Raji (cell line): ENCODE measurements around the gene PWWP2B.

Source experiments
- POLR2A ChIP-seq: IDR thresholded peaks from 2 replicates; pipeline ENCODE4 v1.6.1; 2011; ENCODE audit warnings: low read depth, low read length, control low read depth; ENCODE audit not compliant: insufficient read depth

The PWWP2B gene

GRCh38 chr10:132430861-132431271, 33.9 kb downstream of the PWWP2B start:
- TF ChIP-seq POLR2A, result no peak

- no peak for TF ChIP-seq POLR2A
Observed at GRCh38 chr10:132431537-132432175, 34.7 kb downstream of the PWWP2B start.

GRCh38 chr10:132432176-132432540, 35.2 kb downstream of the PWWP2B start:
- no peak for TF ChIP-seq POLR2A

GRCh38 chr10:132433671-132434340, 36.8 kb downstream of the PWWP2B start:
- no peak for TF ChIP-seq POLR2A

- TF ChIP-seq POLR2A, result no peak
Observed at GRCh38 chr10:132434405-132435005, 37.5 kb downstream of the PWWP2B start.

GRCh38 chr10:132436861-132437410, 39.9 kb downstream of the PWWP2B start:
- no peak for TF ChIP-seq POLR2A

- no peak for TF ChIP-seq POLR2A
Observed at GRCh38 chr10:132437541-132437950, 40.5 kb downstream of the PWWP2B start.

- no peak for TF ChIP-seq POLR2A
Observed at GRCh38 chr10:132438091-132439024, 41.4 kb downstream of the PWWP2B start.

- no peak for TF ChIP-seq POLR2A
Observed at GRCh38 chr10:132439025-132439388, 42.0 kb downstream of the PWWP2B start.

- no peak for TF ChIP-seq POLR2A
Observed at GRCh38 chr10:132439424-132440163, 42.6 kb downstream of the PWWP2B start.

GRCh38 chr10:132440791-132441565, 44.0 kb downstream of the PWWP2B start:
- TF ChIP-seq POLR2A, result no peak

GRCh38 chr10:132441818-132442524, 45.0 kb downstream of the PWWP2B start:
- no peak for TF ChIP-seq POLR2A

- TF ChIP-seq POLR2A, result no peak
Observed at GRCh38 chr10:132442636-132443035, 45.6 kb downstream of the PWWP2B start.

- TF ChIP-seq POLR2A, result no peak
Observed at GRCh38 chr10:132443605-132443982, 46.6 kb downstream of the PWWP2B start.
